K562 (cell line): ENCODE measurements around the gene AGRN. TPM values are rescaled to one million over a fixed set of nuclear protein-coding genes. Genes with fewer than 3 reads are reported as not detected.

Experiments
- EHMT2 ChIP-seq: fragments of 450-650 bp; IDR thresholded peaks from 2 replicates; pipeline ENCODE4 v1.6.1; 2018; ENCODE audit warnings: antibody characterized with exemption
- GABPA ChIP-seq: fragments of 200-800 bp; sonication (Bioruptor generic); conservative IDR thresholded peaks from 2 replicates; pipeline ENCODE4 v1.6.1; 2016; ENCODE audit warnings: low read depth, missing genetic modification characterization, missing compliant biosample characterization
- JUN ChIP-seq, 2 experiments: sonication (generic) in 1 of 2; formaldehyde crosslinking in 1 of 2; IDR thresholded peaks; 2 replicates each; pipeline versions ENCODE4 v1.6.1 to v1.8.0; 2012 to 2022; ENCODE audit warnings: borderline replicate concordance in 2 of 2, mild to moderate bottlenecking in 2 of 2, improper control_type of control experiment in 1 of 2, low read depth in 1 of 2, low read length in 1 of 2, missing genetic modification reagents in 1 of 2
- KAT2B ChIP-seq: IDR thresholded peaks from one replicate; pipeline ENCODE4 v1.6.1; 2012; ENCODE audit warnings: low read depth, mild to moderate bottlenecking, control low read depth, inconsistent platforms, low read length, moderate library complexity
- MYC ChIP-seq, 2 experiments: fragments of 250-450 bp in 1 of 2; sonication (Bioruptor Pico) in 1 of 2; IDR thresholded peaks; 2 replicates each; pipeline versions ENCODE4 v1.5.1 to v1.6.1; 2012 to 2021; ENCODE audit warnings: low read depth in 2 of 2, borderline replicate concordance in 1 of 2, improper control_type of control experiment in 1 of 2, low read length in 1 of 2, mild to moderate bottlenecking in 1 of 2, moderate library complexity in 1 of 2
- NCOA4 ChIP-seq: fragments of 450-650 bp; IDR thresholded peaks from 2 replicates; pipeline ENCODE4 v1.6.1; 2018; ENCODE audit warnings: mild to moderate bottlenecking; ENCODE audit not compliant: partially characterized antibody
- PHTF2 ChIP-seq: fragments of 250-450 bp; sonication (Bioruptor Pico); IDR thresholded peaks from 2 replicates; pipeline ENCODE4 v1.5.0; 2021; ENCODE audit warnings: mild to moderate bottlenecking
- PML ChIP-seq: IDR thresholded peaks from 2 replicates; pipeline ENCODE4 v1.6.1; 2012; ENCODE audit warnings: low read length, inconsistent platforms
- RBM34 ChIP-seq: fragments of 200-400 bp; formaldehyde crosslinking; IDR thresholded peaks from 2 replicates; pipeline ENCODE4 v1.6.1; 2018; ENCODE audit warnings: low read length, borderline replicate concordance; ENCODE audit not compliant: insufficient read depth
- ZFP36 ChIP-seq: fragments of 150-350 bp; IDR thresholded peaks from 2 replicates; pipeline ENCODE4 v1.6.1; 2018; ENCODE audit warnings: low read length, low read depth; ENCODE audit not compliant: partially characterized antibody
- polyA plus RNA-seq, 8 experiments: library from polyadenylated mRNA; depleted of rRNA in 4 of 8; stranded (reverse) in 5 of 8; unstranded in 3 of 8; fragments of >200 nt; fragmentation: Nextera tagmentation in 2 of 8; fragmentation: Illumina TruSeq in 1 of 8; extraction: Ambion mirVana in 2 of 8; extraction: Trizol in 1 of 8; gene quantifications; 2 replicates each; pipeline versions ENCODE4 v1.2.1 to v1.2.3, GENCODE V29; 2011 to 2014; ENCODE audit warnings: inconsistent platforms in 1 of 8, missing spikeins in 1 of 8
- total RNA-seq, 7 experiments: library from RNA; depleted of rRNA in 6 of 7; stranded (reverse); fragments of >200 nt in 6 of 7; fragmentation: Illumina TruSeq in 2 of 7; extraction: Trizol in 2 of 7; gene quantifications; 2 replicates each; pipeline versions ENCODE4 v1.2.1 to v1.2.3, GENCODE V29; 2011 to 2021; ENCODE audit warnings: low replicate concordance in 1 of 7
- TF ChIP-seq, protein P1 (sequence below): fragments of 450-650 bp; formaldehyde crosslinking; IDR thresholded peaks from 2 replicates; pipeline ENCODE4 v1.4.0; 2022; ENCODE audit warnings: mild to moderate bottlenecking, moderate library complexity
- TF ChIP-seq, protein P2 (sequence below): sonication (generic); formaldehyde crosslinking; IDR thresholded peaks from 2 replicates; pipeline ENCODE4 v1.8.0; 2023; ENCODE audit warnings: missing genetic modification reagents, mild to moderate bottlenecking, borderline replicate concordance
- TF ChIP-seq, protein P3 (sequence below), 3 experiments: fragments of 200-800 bp in 1 of 3; sonication (Bioruptor generic) in 1 of 3; sonication (generic) in 1 of 3; formaldehyde crosslinking in 1 of 3; IDR thresholded peaks; 2 replicates each; pipeline versions ENCODE4 v1.6.1 to v1.8.0; 2016 to 2022; ENCODE audit warnings: mild to moderate bottlenecking in 2 of 3, missing compliant biosample characterization in 2 of 3, missing genetic modification characterization in 2 of 3, missing genetic modification reagents in 1 of 3
- TF ChIP-seq, protein P4 (sequence below): sonication (generic); formaldehyde crosslinking; IDR thresholded peaks from 2 replicates; pipeline ENCODE4 v1.4.0; 2020; ENCODE audit warnings: mild to moderate bottlenecking, missing genetic modification reagents

Gene AGRN
- total and polyA plus RNA-seq, 9 of the 15 experiments (the other 6 are each of a cell fraction or from before 2014, with no cell fraction given): 0.04 to 111 (median 18.1) TPM

DNA sequence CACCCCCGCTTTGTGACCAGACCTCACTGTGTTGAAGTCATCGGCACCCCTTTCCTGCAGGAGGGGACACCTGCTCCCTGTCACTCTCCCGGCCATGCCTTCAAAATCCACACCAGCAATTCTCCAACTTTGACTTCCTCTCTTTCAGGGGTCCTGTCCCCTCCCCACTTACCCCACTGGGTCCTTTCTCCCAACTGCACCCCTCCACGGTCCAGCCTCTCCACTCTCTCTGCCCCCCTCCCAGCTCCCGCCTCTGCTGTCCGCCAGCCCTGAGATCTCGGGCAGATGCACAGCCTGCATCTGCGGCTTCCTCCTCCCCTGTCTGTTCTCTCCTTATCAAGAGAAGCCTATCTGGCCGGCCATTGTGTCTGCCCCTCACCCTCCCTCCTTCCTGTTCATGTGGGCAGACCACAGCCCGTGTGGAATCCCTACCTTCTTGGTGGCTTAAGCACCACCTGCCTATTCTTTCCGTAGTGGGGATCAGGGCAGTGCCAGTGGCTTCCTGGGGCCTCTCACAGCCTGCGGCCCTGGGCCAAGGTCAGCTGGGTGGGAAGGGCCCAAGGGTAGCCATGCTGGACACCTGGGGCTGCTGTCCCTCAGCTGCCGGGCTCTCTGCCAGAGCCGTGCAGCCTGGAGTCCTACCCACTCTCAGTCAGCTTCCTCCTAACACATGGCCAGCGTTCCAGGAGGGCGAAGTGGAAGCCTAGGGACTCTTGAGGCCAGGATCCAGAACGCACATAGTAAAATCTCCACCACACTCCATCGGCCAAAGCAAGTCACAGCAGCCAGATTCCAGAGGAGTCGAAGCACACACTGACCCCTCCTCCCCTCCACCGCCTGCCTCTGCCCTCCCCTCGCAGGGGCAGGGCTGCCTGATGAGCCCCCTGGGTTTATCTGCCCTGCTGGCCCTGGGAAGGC, 14.9 kb upstream of the AGRN start (continued):
- peak; percentile 41 for TF ChIP-seq ZFP36
- TF ChIP-seq, protein P1, sequence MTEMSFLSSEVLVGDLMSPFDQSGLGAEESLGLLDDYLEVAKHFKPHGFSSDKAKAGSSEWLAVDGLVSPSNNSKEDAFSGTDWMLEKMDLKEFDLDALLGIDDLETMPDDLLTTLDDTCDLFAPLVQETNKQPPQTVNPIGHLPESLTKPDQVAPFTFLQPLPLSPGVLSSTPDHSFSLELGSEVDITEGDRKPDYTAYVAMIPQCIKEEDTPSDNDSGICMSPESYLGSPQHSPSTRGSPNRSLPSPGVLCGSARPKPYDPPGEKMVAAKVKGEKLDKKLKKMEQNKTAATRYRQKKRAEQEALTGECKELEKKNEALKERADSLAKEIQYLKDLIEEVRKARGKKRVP (CRISPR knock-in tag): peak; percentile 75; the same call in 1 of the 2 replicates
- no peak for TF ChIP-seq KAT2B
- TF ChIP-seq GABPA (tag): peak; percentile 59
- TF ChIP-seq, protein P2, sequence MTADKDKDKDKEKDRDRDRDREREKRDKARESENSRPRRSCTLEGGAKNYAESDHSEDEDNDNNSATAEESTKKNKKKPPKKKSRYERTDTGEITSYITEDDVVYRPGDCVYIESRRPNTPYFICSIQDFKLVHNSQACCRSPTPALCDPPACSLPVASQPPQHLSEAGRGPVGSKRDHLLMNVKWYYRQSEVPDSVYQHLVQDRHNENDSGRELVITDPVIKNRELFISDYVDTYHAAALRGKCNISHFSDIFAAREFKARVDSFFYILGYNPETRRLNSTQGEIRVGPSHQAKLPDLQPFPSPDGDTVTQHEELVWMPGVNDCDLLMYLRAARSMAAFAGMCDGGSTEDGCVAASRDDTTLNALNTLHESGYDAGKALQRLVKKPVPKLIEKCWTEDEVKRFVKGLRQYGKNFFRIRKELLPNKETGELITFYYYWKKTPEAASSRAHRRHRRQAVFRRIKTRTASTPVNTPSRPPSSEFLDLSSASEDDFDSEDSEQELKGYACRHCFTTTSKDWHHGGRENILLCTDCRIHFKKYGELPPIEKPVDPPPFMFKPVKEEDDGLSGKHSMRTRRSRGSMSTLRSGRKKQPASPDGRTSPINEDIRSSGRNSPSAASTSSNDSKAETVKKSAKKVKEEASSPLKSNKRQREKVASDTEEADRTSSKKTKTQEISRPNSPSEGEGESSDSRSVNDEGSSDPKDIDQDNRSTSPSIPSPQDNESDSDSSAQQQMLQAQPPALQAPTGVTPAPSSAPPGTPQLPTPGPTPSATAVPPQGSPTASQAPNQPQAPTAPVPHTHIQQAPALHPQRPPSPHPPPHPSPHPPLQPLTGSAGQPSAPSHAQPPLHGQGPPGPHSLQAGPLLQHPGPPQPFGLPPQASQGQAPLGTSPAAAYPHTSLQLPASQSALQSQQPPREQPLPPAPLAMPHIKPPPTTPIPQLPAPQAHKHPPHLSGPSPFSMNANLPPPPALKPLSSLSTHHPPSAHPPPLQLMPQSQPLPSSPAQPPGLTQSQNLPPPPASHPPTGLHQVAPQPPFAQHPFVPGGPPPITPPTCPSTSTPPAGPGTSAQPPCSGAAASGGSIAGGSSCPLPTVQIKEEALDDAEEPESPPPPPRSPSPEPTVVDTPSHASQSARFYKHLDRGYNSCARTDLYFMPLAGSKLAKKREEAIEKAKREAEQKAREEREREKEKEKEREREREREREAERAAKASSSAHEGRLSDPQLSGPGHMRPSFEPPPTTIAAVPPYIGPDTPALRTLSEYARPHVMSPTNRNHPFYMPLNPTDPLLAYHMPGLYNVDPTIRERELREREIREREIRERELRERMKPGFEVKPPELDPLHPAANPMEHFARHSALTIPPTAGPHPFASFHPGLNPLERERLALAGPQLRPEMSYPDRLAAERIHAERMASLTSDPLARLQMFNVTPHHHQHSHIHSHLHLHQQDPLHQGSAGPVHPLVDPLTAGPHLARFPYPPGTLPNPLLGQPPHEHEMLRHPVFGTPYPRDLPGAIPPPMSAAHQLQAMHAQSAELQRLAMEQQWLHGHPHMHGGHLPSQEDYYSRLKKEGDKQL (CRISPR knock-in tag): no peak
- TF ChIP-seq PHTF2 (CRISPR knock-in tag): no peak
- no peak for TF ChIP-seq RBM34
- no peak for TF ChIP-seq MYC (IDR thresholded peaks at IDR 0.05; ENCODE audit: low read depth, low read length)
- 0 out of 2 replicates have a peak, but pooled peaks have one; percentile 47 for TF ChIP-seq MYC (CRISPR knock-in tag; IDR thresholded peaks at IDR 0.05; ENCODE audit: borderline replicate concordance, low read depth)
- TF ChIP-seq JUN (IDR thresholded peaks at IDR 0.05; ENCODE audit: borderline replicate concordance, low read depth, low read length): no peak
- TF ChIP-seq JUN (CRISPR knock-in tag; IDR thresholded peaks at IDR 0.05; ENCODE audit: borderline replicate concordance): no peak
- TF ChIP-seq, protein P3, sequence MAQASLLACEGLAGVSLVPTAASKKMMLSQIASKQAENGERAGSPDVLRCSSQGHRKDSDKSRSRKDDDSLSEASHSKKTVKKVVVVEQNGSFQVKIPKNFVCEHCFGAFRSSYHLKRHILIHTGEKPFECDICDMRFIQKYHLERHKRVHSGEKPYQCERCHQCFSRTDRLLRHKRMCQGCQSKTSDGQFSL (CRISPR knock-in tag; IDR thresholded peaks at IDR 0.05): peak; percentile 63; the same call in 1 of the 2 replicates
- TF ChIP-seq, protein P3 (tag; IDR thresholded peaks at IDR 0.05): 0 out of 4 replicates have a peak, but pooled peaks of 1 of the 2 experiments have one; percentile 46
- TF ChIP-seq, protein P4, sequence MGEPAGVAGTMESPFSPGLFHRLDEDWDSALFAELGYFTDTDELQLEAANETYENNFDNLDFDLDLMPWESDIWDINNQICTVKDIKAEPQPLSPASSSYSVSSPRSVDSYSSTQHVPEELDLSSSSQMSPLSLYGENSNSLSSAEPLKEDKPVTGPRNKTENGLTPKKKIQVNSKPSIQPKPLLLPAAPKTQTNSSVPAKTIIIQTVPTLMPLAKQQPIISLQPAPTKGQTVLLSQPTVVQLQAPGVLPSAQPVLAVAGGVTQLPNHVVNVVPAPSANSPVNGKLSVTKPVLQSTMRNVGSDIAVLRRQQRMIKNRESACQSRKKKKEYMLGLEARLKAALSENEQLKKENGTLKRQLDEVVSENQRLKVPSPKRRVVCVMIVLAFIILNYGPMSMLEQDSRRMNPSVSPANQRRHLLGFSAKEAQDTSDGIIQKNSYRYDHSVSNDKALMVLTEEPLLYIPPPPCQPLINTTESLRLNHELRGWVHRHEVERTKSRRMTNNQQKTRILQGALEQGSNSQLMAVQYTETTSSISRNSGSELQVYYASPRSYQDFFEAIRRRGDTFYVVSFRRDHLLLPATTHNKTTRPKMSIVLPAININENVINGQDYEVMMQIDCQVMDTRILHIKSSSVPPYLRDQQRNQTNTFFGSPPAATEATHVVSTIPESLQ (CRISPR knock-in tag): no peak; the same call in 1 of the 2 replicates
- TF ChIP-seq EHMT2: no peak; the same call in 1 of the 2 replicates
- no peak for TF ChIP-seq NCOA4
- TF ChIP-seq PML: no peak
